C4-2B (cell line): ENCODE data around the gene TRAF3.

Experiments used
- H3K27ac ChIP-seq: fragments of 450-650 bp; 2 replicates; pipeline ENCODE4 v1.5.1; 2017
- ZFX ChIP-seq: fragments of 450-650 bp; IDR thresholded peaks from 2 replicates; pipeline ENCODE4 v1.6.1; 2017
- TF ChIP-seq, protein P1 (sequence below): fragments of 450-650 bp; conservative IDR thresholded peaks from 2 replicates; pipeline ENCODE4 v1.5.1; 2017; ENCODE audit warnings: mild to moderate bottlenecking

Gene TRAF3

GRCh38 chr14:102908766-102909455 is 131.7 kb downstream of the TRAF3 start:
- no peak for TF ChIP-seq ZFX
- TF ChIP-seq, protein P1, sequence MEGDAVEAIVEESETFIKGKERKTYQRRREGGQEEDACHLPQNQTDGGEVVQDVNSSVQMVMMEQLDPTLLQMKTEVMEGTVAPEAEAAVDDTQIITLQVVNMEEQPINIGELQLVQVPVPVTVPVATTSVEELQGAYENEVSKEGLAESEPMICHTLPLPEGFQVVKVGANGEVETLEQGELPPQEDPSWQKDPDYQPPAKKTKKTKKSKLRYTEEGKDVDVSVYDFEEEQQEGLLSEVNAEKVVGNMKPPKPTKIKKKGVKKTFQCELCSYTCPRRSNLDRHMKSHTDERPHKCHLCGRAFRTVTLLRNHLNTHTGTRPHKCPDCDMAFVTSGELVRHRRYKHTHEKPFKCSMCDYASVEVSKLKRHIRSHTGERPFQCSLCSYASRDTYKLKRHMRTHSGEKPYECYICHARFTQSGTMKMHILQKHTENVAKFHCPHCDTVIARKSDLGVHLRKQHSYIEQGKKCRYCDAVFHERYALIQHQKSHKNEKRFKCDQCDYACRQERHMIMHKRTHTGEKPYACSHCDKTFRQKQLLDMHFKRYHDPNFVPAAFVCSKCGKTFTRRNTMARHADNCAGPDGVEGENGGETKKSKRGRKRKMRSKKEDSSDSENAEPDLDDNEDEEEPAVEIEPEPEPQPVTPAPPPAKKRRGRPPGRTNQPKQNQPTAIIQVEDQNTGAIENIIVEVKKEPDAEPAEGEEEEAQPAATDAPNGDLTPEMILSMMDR: no peak
- H3K27ac ChIP-seq: no peak overlapping the region

DNA sequence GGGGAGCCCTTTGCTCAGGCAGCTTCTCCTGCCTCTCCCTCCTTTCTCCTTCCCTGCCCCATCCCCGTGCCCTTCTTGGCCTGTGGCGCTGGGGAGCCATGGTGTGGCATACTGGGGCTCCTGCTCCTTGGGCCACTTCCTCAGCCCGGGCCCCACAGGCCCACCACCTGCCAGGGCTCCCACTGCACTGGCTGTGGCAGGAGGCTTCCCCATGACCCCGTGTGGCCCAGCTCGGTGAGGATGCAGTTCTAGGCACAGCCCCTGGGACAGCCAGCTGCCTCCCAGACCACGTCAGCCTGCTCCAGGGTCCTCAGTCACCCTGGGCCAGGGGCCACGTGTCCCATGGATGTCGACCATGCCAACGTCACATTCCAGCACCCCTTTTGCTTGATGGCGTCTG is 132.2 kb downstream of the TRAF3 start:
- TF ChIP-seq, protein P1: no peak
- no peak for TF ChIP-seq ZFX
- no peak overlapping the region for H3K27ac ChIP-seq

GRCh38 chr14:102909911-102910310 is 132.7 kb downstream of the TRAF3 start:
- TF ChIP-seq ZFX: no peak
- TF ChIP-seq, protein P1: no peak
- H3K27ac ChIP-seq: no peak overlapping the region

DNA sequence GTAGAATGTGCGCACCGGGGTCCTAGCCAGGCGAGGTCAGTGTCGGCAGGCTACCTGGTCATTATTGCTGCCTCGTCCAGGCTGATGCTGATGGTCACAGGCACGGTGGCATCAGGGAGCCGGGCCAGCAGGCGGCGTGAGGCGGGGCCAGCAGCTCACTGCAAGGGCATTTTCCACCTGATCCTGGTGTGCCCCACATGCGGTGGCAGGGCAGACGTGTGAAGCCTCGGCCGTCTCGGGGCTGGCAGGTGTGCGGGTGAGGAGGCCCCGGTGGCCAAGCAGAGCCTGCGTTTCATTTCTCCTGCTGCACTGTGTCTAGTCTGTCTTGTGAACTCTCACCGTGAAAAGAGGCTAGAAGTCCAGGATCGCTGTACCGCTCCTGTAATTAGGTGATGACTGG is 133.2 kb downstream of the TRAF3 start:
- H3K27ac ChIP-seq: no peak overlapping the region
- TF ChIP-seq, protein P1: no peak
- TF ChIP-seq ZFX: no peak

GRCh38 chr14:102911541-102911951 is 134.3 kb downstream of the TRAF3 start:
- TF ChIP-seq, protein P1: no peak
- no peak for TF ChIP-seq ZFX
- no peak overlapping the region for H3K27ac ChIP-seq

DNA sequence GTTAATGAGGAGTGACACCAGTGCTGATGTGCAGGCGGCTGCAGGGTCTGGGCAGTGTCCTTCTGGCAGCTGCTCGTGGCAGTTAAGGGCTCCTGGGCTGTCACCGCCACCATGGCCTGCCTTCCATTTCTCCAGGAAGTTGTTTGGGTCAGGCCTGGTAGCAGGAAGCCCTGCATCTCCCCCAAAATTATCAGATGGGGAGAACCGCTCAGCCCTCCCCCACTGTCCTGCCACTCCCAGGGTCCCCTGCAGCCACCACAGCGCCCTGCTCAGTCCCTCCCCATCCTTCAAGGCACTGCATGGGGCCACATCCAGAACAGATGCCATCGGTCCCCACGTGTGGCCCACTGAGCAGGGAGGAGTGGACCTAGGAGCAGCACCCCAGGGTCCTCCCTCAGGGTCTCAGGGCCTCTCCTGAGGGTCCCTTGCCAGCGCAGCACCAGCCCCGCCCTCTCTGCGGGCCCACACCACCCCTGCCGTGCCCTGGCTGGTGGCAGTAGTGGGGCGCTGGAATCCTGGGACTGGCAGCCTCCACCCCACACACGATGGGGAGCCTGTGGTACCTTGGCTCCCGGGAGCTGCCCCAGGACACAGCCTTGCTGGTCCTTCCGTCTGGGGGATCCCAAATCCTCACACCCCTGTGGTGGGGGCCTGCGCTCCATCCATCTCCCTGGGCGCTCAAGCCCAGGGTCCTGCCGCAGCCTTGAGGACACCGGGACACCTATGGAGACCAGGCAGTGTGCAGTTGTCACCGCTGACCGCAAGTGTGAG is 134.9 kb downstream of the TRAF3 start:
- TF ChIP-seq, protein P1: no peak
- no peak for TF ChIP-seq ZFX
- no peak overlapping the region for H3K27ac ChIP-seq
